Astrocyte of the spinal cord (primary cell): ENCODE results near the gene JPH2.
"Not testable (repeated sequence)": the region's sequence is repeated elsewhere in the genome, so short reads cannot be mapped to it uniquely, and the experiment has no call there.

ENCODE experiments used
- DNase-seq: peaks from one replicate; pipeline ENCODE4 v3.0.0; 2011; ENCODE audit warnings: low read depth, low spot score
- H3K4me3 ChIP-seq: 2 replicates; pipeline ENCODE4 v1.5.1; 2011; ENCODE audit warnings: low read depth, mild to moderate bottlenecking, low read length, moderate library complexity
- CTCF ChIP-seq: IDR thresholded peaks from 2 replicates; pipeline ENCODE4 v1.5.1; 2012; ENCODE audit warnings: low read depth, mild to moderate bottlenecking, low read length, inconsistent platforms
- in situ Hi-C: cut with HindIII; loops from 2 replicates; pipeline ENCODE4 v1.10.0; 2017; ENCODE audit warnings: low sequenced_read_pairs

JPH2 gene

GRCh38 chr20:44190197-44190852, 3.3 kb upstream of the JPH2 start:
- peak; percentile 85 for DNase-seq
- in situ Hi-C loops, H3K4me3 ChIP-seq: not testable (repeated sequence)
- peak; percentile 84 for TF ChIP-seq CTCF

DNA sequence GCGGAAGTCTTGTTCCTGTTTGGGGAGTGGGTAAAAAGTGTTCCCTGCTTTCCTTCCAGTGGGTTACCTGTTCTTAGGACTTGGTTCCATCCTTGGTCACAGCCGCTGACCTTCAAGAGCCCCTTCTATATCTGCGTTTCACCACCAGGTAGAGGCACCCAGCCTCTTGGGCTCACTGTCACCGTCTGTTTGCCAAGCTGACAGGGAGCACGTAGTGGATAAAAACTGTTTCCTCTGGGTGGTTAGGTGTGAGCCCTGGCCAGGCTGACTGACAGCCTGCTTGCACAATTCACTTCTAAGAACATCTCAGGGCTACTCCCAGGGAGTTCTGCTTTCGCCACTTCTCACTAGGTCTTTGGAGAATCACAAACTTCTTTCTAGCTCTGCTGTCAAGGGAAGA, 1.8 kb upstream of the JPH2 start:
- H3K4me3 ChIP-seq, result no peak overlapping the region
- TF ChIP-seq CTCF, result no peak
- no peak for DNase-seq
- in situ Hi-C loops, result no loop called here

GRCh38 chr20:44187772-44188709, 1.1 kb upstream of the JPH2 start:
- H3K4me3 ChIP-seq, result peak overlapping the region; percentile 42
- DNase-seq, result peak; percentile 32
- in situ Hi-C loops, result no loop called here
- no peak for TF ChIP-seq CTCF

GRCh38 chr20:44186674-44187053, 324 bp downstream of the JPH2 start:
- DNase-seq, result no peak
- peak overlapping the region; percentile 42 for H3K4me3 ChIP-seq
- no peak for TF ChIP-seq CTCF
- in situ Hi-C loops, result no loop called here

DNA sequence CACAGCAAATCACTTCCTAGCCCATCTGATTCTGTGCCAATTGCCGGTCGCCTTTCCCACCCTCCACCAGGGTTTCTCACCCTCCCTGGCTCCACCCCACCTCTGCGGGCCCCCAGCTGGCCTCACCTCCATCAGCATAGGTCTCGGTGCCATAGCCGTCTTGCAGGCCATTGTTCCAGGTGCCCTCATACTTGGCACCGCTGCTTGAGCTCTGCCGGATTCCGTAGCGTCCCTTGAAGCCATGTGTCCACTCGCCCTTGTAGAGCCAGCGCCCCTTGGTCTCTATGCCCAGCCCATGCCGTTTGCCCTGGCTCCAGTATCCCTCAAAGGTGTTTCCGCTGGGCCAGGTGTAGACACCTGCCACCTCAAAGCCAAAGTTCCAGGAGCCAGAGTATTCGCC, 787 bp downstream of the JPH2 start:
- DNase-seq, result no peak
- in situ Hi-C loops, result no loop called here
- no peak overlapping the region for H3K4me3 ChIP-seq
- TF ChIP-seq CTCF, result no peak

DNA sequence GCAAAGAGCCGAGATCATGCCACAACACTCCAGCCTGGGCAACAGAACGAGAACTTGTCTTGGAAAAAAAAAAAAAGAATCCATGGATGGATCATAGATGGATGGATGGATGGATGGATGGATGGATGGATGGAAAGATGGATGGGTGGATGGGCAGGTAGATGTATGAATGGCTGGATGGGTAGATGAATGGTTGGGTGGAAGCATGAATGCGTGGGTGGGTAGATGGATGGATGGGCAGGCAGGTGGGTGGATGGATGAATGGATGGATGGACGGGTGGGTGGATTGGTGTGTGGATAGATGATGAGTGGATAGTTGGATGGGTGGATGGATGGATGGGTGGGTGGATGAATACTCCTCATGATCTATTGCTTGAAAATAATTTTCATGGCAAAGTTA, 1.4 kb downstream of the JPH2 start:
- in situ Hi-C loops, result no loop called here
- TF ChIP-seq CTCF, result no peak
- no peak overlapping the region for H3K4me3 ChIP-seq
- DNase-seq, result no peak
